B cell (primary cell): ENCODE data around the gene ZNF79. TPM values are rescaled to one million over a fixed set of nuclear protein-coding genes. Genes with fewer than 3 reads are reported as not detected.

ENCODE experiments used
- ATAC-seq: fragments of 200-7000 bp; cut with Tn5 transposase; one replicate; pipeline ENCODE4 v1.10.0; 2021; ENCODE audit warnings: low read depth, mild to moderate bottlenecking, moderate number of reproducible peaks, moderate library complexity
- CTCF ChIA-PET: fragments of 350-600 bp; sonication (Branson Sonifier 250); formaldehyde crosslinking; loops from one replicate; lab custom pipeline; 2021; ENCODE audit warnings: antibody characterized with exemption, inconsistent platforms; lab: Charles Lee
- POLR2A ChIA-PET: fragments of 350-600 bp; sonication (Branson Sonifier 250); formaldehyde crosslinking; loops from one replicate; lab custom pipeline; 2021; ENCODE audit warnings: antibody characterized with exemption; lab: Charles Lee
- DNase-seq: peaks from one replicate; pipeline ENCODE4 v3.0.0; 2013
- H2AFZ ChIP-seq: 2 replicates; pipeline ENCODE4 v1.6.1; 2012; ENCODE audit warnings: mild to moderate bottlenecking, low read depth, low read length; ENCODE audit not compliant: insufficient read depth, poor library complexity, severe bottlenecking
- H3K27ac ChIP-seq, 2 donors: 1 replicate in 1 of 2; 2 replicates in 1 of 2; pipeline ENCODE4 v1.5.1; 2012 to 2013; ENCODE audit warnings: low read length in 2 of 2, mild to moderate bottlenecking in 2 of 2, moderate library complexity in 1 of 2
- H3K27me3 ChIP-seq, 4 experiments: fragments of 200-600 bp in 1 of 4; sonication (generic) in 1 of 4; replicated peaks in 1 of 4; 1 replicate in 2 of 4; 2 replicates in 2 of 4; pipeline versions ENCODE4 v1.6.1 to v1.7.0; 2013 to 2016; ENCODE audit warnings: low read length in 3 of 4, mild to moderate bottlenecking in 2 of 4, mixed read lengths in 1 of 4, moderate library complexity in 1 of 4; ENCODE audit not compliant: insufficient read depth in 4 of 4, control insufficient read depth in 3 of 4; ENCODE audit errors: control extremely low read depth in 1 of 4
- H3K36me3 ChIP-seq, 2 experiments: replicated peaks in 1 of 2; 1 replicate in 1 of 2; 2 replicates in 1 of 2; pipeline versions ENCODE4 v1.6.1 to v1.7.1; 2013; ENCODE audit warnings: low read length in 1 of 2; ENCODE audit not compliant: insufficient read depth in 2 of 2, control insufficient read depth in 1 of 2; ENCODE audit errors: control extremely low read depth in 1 of 2, extremely low read depth in 1 of 2
- H3K4me1 ChIP-seq, 2 donors: fragments of 200-600 bp in 1 of 2; sonication (generic) in 1 of 2; 1 replicate in 1 of 2; 2 replicates in 1 of 2; pipeline versions ENCODE4 v1.5.1 to v1.6.1; 2013 to 2017; ENCODE audit warnings: low read length in 2 of 2; ENCODE audit not compliant: control insufficient read depth in 2 of 2, insufficient read depth in 2 of 2
- H3K4me2 ChIP-seq: replicated peaks from 2 replicates; pipeline ENCODE3; 2012; ENCODE audit warnings: mild to moderate bottlenecking, low read depth, low read length; ENCODE audit not compliant: poor library complexity, severe bottlenecking
- H3K4me3 ChIP-seq, 5 experiments: fragments of 200-600 bp in 1 of 5; sonication (generic) in 1 of 5; 1 replicate in 3 of 5; 2 replicates in 2 of 5; pipeline versions ENCODE4 v1.5.1 to v1.7.0; 2011 to 2016; ENCODE audit warnings: low read length in 4 of 5, mild to moderate bottlenecking in 4 of 5, low read depth in 2 of 5, control low read depth in 1 of 5, moderate library complexity in 1 of 5; ENCODE audit not compliant: insufficient read depth in 1 of 5; ENCODE audit errors: control extremely low read depth in 1 of 5, extremely low read depth in 1 of 5
- H3K79me2 ChIP-seq: fragments of 200-600 bp; sonication (generic); one replicate; pipeline ENCODE4 v1.6.0; 2016; ENCODE audit warnings: low read length; ENCODE audit not compliant: control insufficient read depth, insufficient read depth
- H3K9ac ChIP-seq: fragments of 200-600 bp; sonication (generic); 2 replicates; pipeline ENCODE4 v1.6.1; 2017; ENCODE audit warnings: mild to moderate bottlenecking, low read length, moderate library complexity
- H3K9me3 ChIP-seq, 3 donors: one replicate each; pipeline versions ENCODE4 v1.6.1 to v1.7.1; 2013; ENCODE audit warnings: low read length in 2 of 3; ENCODE audit not compliant: control insufficient read depth in 2 of 3, insufficient read depth in 1 of 3; ENCODE audit errors: control extremely low read depth in 1 of 3
- H4K20me1 ChIP-seq: 2 replicates; pipeline ENCODE4 v1.6.0; 2012; ENCODE audit warnings: mild to moderate bottlenecking, low read length; ENCODE audit not compliant: insufficient read depth, control insufficient read depth, poor library complexity, severe bottlenecking
- H3K27ac Mint-ChIP-seq: one replicate; pipeline ENCODE4 v1.8.0; 2021; ENCODE audit warnings: mixed read lengths
- H3K27me3 Mint-ChIP-seq: one replicate; pipeline ENCODE4 v1.8.0; 2021; ENCODE audit warnings: mixed read lengths
- H3K4me1 Mint-ChIP-seq: one replicate; pipeline ENCODE4 v1.8.0; 2021; ENCODE audit warnings: mixed read lengths
- H3K4me3 Mint-ChIP-seq: one replicate; pipeline ENCODE4 v1.8.0; 2021; ENCODE audit warnings: mixed read lengths
- H3K9me3 Mint-ChIP-seq: one replicate; pipeline ENCODE4 v1.8.0; 2022; ENCODE audit warnings: mixed read lengths; ENCODE audit not compliant: insufficient read depth
- CTCF ChIP-seq: fragments of 200-600 bp; IDR thresholded peaks from one replicate; pipeline ENCODE4 v1.8.0; 2022; ENCODE audit warnings: antibody characterized with exemption, mild to moderate bottlenecking
- EZH2 ChIP-seq: IDR thresholded peaks from 2 replicates; pipeline ENCODE4 v1.6.1; 2012; ENCODE audit warnings: borderline replicate concordance, low read depth, mild to moderate bottlenecking, moderate library complexity, low read length; ENCODE audit not compliant: insufficient read depth, poor library complexity, severe bottlenecking
- WGBS: methylation state at CpG from one replicate; pipeline ENCODE4 v1.1.5; 2013; ENCODE audit warnings: missing lambda C conversion rate; ENCODE audit not compliant: insufficient coverage; 5-methylcytosine and 5-hydroxymethylcytosine counted together
- intact Hi-C: fragments of 100-400 bp; cut with micrococcal nuclease; formaldehyde crosslinking; loops from one replicate; pipeline ENCODE4 v1.10.0; 2022
- polyA plus RNA-seq: library from polyadenylated mRNA; depleted of rRNA; stranded (reverse); fragments of >200 nt; gene quantifications from 2 replicates; pipeline ENCODE4 v1.2.3, GENCODE V29; 2012
- total RNA-seq, 2 donors: library from RNA; stranded (reverse); fragments of 120-200 nt in 1 of 2; gene quantifications; 1 replicate in 1 of 2; 2 replicates in 1 of 2; pipeline versions ENCODE4 v1.2.3 to v1.2.4, GENCODE V29; 2013 to 2022

Gene ZNF79
- total and polyA plus RNA-seq, 2 donors (not counting 1 experiment from before 2014, with no cell fraction given) = 4.8 to 16.1 TPM

DNA sequence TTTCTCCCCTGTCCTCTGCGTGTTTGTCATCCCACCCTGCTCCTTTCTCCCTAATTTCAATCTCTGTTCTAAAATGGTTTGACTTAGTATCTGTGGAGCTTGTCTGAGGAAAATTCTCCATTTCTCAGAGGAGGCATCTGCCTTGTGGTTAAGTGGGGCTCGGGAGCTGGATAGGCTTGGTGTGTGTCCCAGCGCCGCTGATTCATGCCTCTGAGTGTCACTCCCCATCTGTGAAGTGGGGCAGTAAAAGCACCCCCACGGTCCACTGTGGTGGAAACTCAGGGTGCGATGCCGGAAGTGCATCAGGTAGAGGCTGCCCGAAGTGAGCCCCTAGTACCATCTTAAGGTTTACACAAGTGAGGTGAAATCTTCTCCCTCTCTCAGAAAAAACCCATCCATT lies 64.8 kb downstream of the ZNF79 start:
- intact Hi-C loops = no loop called here

More for the DNA sequence above, 64.8 kb downstream of the ZNF79 start:
- Histone ChIP-seq H3K9ac (no peak overlapping the region), H2AFZ (no peak overlapping the region), H3K79me2 (no peaks in the 10 kb centered on the region), H3K36me3 (peaks cover 1 to 63% of the 10 kb centered on the region in 2 experiments), H3K27ac (no peak overlapping the region), H3K4me1 (no peaks in the 10 kb centered on the region), H3K9me3 (no peaks in the 10 kb centered on the region), H3K4me2 (no peak overlapping the region), H3K4me3 (no peak overlapping the region), H4K20me1 (no peaks in the 10 kb centered on the region), H3K27me3 (no peaks in the 10 kb centered on the region)
- no peak overlapping the region for H3K27ac Mint-ChIP-seq
- no peaks in the 10 kb centered on the region for H3K27me3 Mint-ChIP-seq
- DNase-seq (no peak), ATAC-seq (no peak)
- H3K9me3 Mint-ChIP-seq = no peaks in the 10 kb centered on the region
- CTCF ChIA-PET = interaction anchor here (0.7 kb wide), 1 partner anchor 384 kb away, joined by 3 read pairs; no protein-coding TSS in a partner anchor
- 97% methylated on average over 7 of the region's 8 CpGs for WGBS
- no peak for TF ChIP-seq EZH2
- no peak for TF ChIP-seq CTCF
- POLR2A ChIA-PET = no interaction called here
- no peak overlapping the region for H3K4me3 Mint-ChIP-seq
- no peaks in the 10 kb centered on the region for H3K4me1 Mint-ChIP-seq
